ENCODE measurements around the gene ELL2. TPM values are rescaled to one million over a fixed set of nuclear protein-coding genes. Genes with fewer than 3 reads are reported as not detected.

ELL2 gene
- polyA plus RNA-seq, 1 donor (not counting 4 experiments of a cell fraction or from before 2014, with no cell fraction given), result 100 TPM

DNA sequence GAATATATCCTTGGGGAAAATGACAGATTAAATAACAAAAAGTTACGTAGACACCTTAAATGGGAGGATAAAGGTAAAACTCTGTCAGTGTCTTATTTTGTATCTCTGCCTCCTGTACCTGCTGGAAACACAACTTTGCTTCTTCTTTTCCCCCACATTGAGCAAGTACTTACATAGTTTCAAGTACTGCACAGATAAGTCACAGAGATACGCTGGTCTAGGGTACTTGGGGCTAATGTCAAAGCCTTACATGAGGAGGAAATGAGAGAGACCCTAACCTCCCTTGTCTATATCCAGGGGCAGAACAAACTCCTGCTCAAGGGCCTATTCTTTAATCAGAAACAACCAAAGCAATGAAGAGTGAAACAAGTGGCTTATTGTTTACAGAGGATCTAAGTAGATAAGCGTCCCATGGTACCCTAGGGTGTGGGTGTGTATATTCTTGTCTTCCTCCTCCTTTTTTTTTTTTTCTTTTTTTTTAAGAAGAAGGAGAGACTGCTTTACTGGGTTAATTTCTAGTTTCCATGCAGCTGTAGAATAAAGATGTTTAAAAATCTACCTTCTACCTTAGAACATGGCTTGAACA lies 43.1 kb downstream of the ELL2 start:
- no peak for TF ChIP-seq EZH2 (IDR thresholded peaks at IDR 0.05; ENCODE audit: low read length)
- H3K79me2 ChIP-seq (ENCODE audit: control insufficient read depth, insufficient read depth, low read length), result peaks cover 87% of the 10 kb centered on the region

GRCh38 chr5:95917207-95917606 lies 44.4 kb downstream of the ELL2 start:
- Histone ChIP-seq H3K4me2 (ENCODE audit: control insufficient read depth, extremely low read depth, insufficient read depth, low read depth, low read length) (no peak overlapping the region), H4K20me1 (ENCODE audit: control insufficient read depth, extremely low read depth, insufficient read depth, low read length) (peaks cover 26% of the 10 kb centered on the region), H3K9ac (ENCODE audit: control insufficient read depth, extremely low read depth, insufficient read depth, low read length) (no peak overlapping the region), H3K4me3 (ENCODE audit: control insufficient read depth in 2 of 3, extremely low read depth in 1 of 3, insufficient read depth in 2 of 3, low read depth in 1 of 3, low read length in 3 of 3) (no peak overlapping the region), H3K9me3 (ENCODE audit: control insufficient read depth, low read depth, low read length) (no peaks in the 10 kb centered on the region), H3K9me1 (ENCODE audit: control insufficient read depth, extremely low read depth, insufficient read depth, low read length) (peaks cover 9% of the 10 kb centered on the region), H3K79me2 (ENCODE audit: control insufficient read depth, insufficient read depth, low read length) (peaks cover 87% of the 10 kb centered on the region), H3K36me3 (ENCODE audit: control insufficient read depth in 2 of 2, extremely low read depth in 1 of 2, insufficient read depth in 2 of 2, low read length in 2 of 2) (peaks cover 17 to 37% of the 10 kb centered on the region in 2 experiments), H2AFZ (ENCODE audit: control insufficient read depth, low read length) (no peak overlapping the region), H3K27ac (ENCODE audit: control insufficient read depth, insufficient read depth, low read length) (no peak overlapping the region), H3K4me1 (ENCODE audit: control insufficient read depth, extremely low read depth, insufficient read depth, low read length) (peaks cover 18% of the 10 kb centered on the region), H3K27me3 (ENCODE audit: control insufficient read depth, extremely low read depth, insufficient read depth, low read length) (no peaks in the 10 kb centered on the region)
- no peak for TF ChIP-seq CTCF (optimal IDR thresholded peaks at IDR 0.05 in 1 of 3, IDR thresholded peaks at IDR 0.05 in 1 of 3, conservative IDR thresholded peaks at IDR 0.05 in 1 of 3; ENCODE audit: extremely low read depth in 1 of 3, insufficient read depth in 2 of 3, low read length in 3 of 3)
- no peak for TF ChIP-seq EZH2 (IDR thresholded peaks at IDR 0.05; ENCODE audit: low read length)
- no peak for DNase-seq (ENCODE audit: low read depth, low spot score)
- dilution Hi-C loops (cut with MboI; ENCODE audit: extremely low pct_ligation_motif_present, low sequenced_read_pairs), result no loop called here
- FAIRE-seq, result no peak

More for the DNA sequence above, 43.1 kb downstream of the ELL2 start:
- dilution Hi-C loops (cut with MboI; ENCODE audit: extremely low pct_ligation_motif_present, low sequenced_read_pairs), result no loop called here
- peaks cover 26% of the 10 kb centered on the region for H3K4me1 ChIP-seq (ENCODE audit: control insufficient read depth, extremely low read depth, insufficient read depth, low read length)
- H3K27ac ChIP-seq (ENCODE audit: control insufficient read depth, insufficient read depth, low read length), result no peak overlapping the region
- FAIRE-seq (no peak), DNase-seq (ENCODE audit: low read depth, low spot score) (no peak)
- no peaks in the 10 kb centered on the region for H3K27me3 ChIP-seq (ENCODE audit: control insufficient read depth, extremely low read depth, insufficient read depth, low read length)
- no peak overlapping the region for H3K4me2 ChIP-seq (ENCODE audit: control insufficient read depth, extremely low read depth, insufficient read depth, low read depth, low read length)
- no peak overlapping the region for H2AFZ ChIP-seq (ENCODE audit: control insufficient read depth, low read length)
- H3K9me1 ChIP-seq (ENCODE audit: control insufficient read depth, extremely low read depth, insufficient read depth, low read length), result peaks cover 11% of the 10 kb centered on the region
- H3K36me3 ChIP-seq (ENCODE audit: control insufficient read depth in 2 of 2, extremely low read depth in 1 of 2, insufficient read depth in 2 of 2, low read length in 2 of 2), result peaks cover 17 to 36% of the 10 kb centered on the region in 2 experiments
- H3K9ac ChIP-seq (ENCODE audit: control insufficient read depth, extremely low read depth, insufficient read depth, low read length), result no peak overlapping the region
- no peak overlapping the region for H3K4me3 ChIP-seq (ENCODE audit: control insufficient read depth in 2 of 3, extremely low read depth in 1 of 3, insufficient read depth in 2 of 3, low read depth in 1 of 3, low read length in 3 of 3)
- H4K20me1 ChIP-seq (ENCODE audit: control insufficient read depth, extremely low read depth, insufficient read depth, low read length), result peaks cover 28% of the 10 kb centered on the region
- H3K9me3 ChIP-seq (ENCODE audit: control insufficient read depth, low read depth, low read length), result no peaks in the 10 kb centered on the region

GRCh38 chr5:95916687-95917085 lies 45.0 kb downstream of the ELL2 start:
- TF ChIP-seq CTCF (optimal IDR thresholded peaks at IDR 0.05 in 1 of 3, IDR thresholded peaks at IDR 0.05 in 1 of 3, conservative IDR thresholded peaks at IDR 0.05 in 1 of 3; ENCODE audit: extremely low read depth in 1 of 3, insufficient read depth in 2 of 3, low read length in 3 of 3) (no peak), EZH2 (IDR thresholded peaks at IDR 0.05; ENCODE audit: low read length) (no peak)
- peaks cover 24% of the 10 kb centered on the region for H4K20me1 ChIP-seq (ENCODE audit: control insufficient read depth, extremely low read depth, insufficient read depth, low read length)
- H3K9me3 ChIP-seq (ENCODE audit: control insufficient read depth, low read depth, low read length), result no peaks in the 10 kb centered on the region
- no peak overlapping the region for H3K27ac ChIP-seq (ENCODE audit: control insufficient read depth, insufficient read depth, low read length)
- dilution Hi-C loops (cut with MboI; ENCODE audit: extremely low pct_ligation_motif_present, low sequenced_read_pairs), result no loop called here
- peaks cover 17 to 40% of the 10 kb centered on the region in 2 experiments for H3K36me3 ChIP-seq (ENCODE audit: control insufficient read depth in 2 of 2, extremely low read depth in 1 of 2, insufficient read depth in 2 of 2, low read length in 2 of 2)
- no peak overlapping the region for H2AFZ ChIP-seq (ENCODE audit: control insufficient read depth, low read length)
- DNase-seq (ENCODE audit: low read depth, low spot score) (no peak), FAIRE-seq (no peak)
- H3K4me3 ChIP-seq (ENCODE audit: control insufficient read depth in 2 of 3, extremely low read depth in 1 of 3, insufficient read depth in 2 of 3, low read depth in 1 of 3, low read length in 3 of 3), result no peak overlapping the region
- H3K79me2 ChIP-seq (ENCODE audit: control insufficient read depth, insufficient read depth, low read length), result peaks cover 87% of the 10 kb centered on the region
- no peaks in the 10 kb centered on the region for H3K27me3 ChIP-seq (ENCODE audit: control insufficient read depth, extremely low read depth, insufficient read depth, low read length)
- H3K4me2 ChIP-seq (ENCODE audit: control insufficient read depth, extremely low read depth, insufficient read depth, low read depth, low read length), result no peak overlapping the region
- H3K4me1 ChIP-seq (ENCODE audit: control insufficient read depth, extremely low read depth, insufficient read depth, low read length), result peaks cover 13% of the 10 kb centered on the region
- no peak overlapping the region for H3K9ac ChIP-seq (ENCODE audit: control insufficient read depth, extremely low read depth, insufficient read depth, low read length)
- H3K9me1 ChIP-seq (ENCODE audit: control insufficient read depth, extremely low read depth, insufficient read depth, low read length), result peaks cover 9% of the 10 kb centered on the region
